CD14-positive monocyte (primary cell): ENCODE measurements around the gene CETN2. TPM values are rescaled to one million over a fixed set of nuclear protein-coding genes. Genes with fewer than 3 reads are reported as not detected.

Source experiments
- DNase-seq, 3 donors: peaks; one replicate each; pipeline ENCODE4 v3.0.0-alpha.2; 2011 to 2022
- H2AFZ ChIP-seq: 2 replicates; pipeline ENCODE4 v1.6.0; 2012; ENCODE audit warnings: mild to moderate bottlenecking, low read depth, low read length, inconsistent platforms; ENCODE audit not compliant: insufficient read depth, poor library complexity, severe bottlenecking
- H3K27ac ChIP-seq, 2 donors: 1 replicate in 1 of 2; 2 replicates in 1 of 2; pipeline ENCODE4 v1.5.1; 2012 to 2013; ENCODE audit warnings: low read length in 2 of 2, control low read depth in 1 of 2, inconsistent platforms in 1 of 2, low read depth in 1 of 2, mild to moderate bottlenecking in 1 of 2
- H3K27me3 ChIP-seq, 2 donors: one replicate each; pipeline versions ENCODE4 v1.6.0 to v1.6.1; 2011 to 2013; ENCODE audit warnings: low read length in 2 of 2; ENCODE audit not compliant: control insufficient read depth in 2 of 2, insufficient read depth in 2 of 2
- H3K36me3 ChIP-seq, 2 donors: replicated peaks in 1 of 2; 1 replicate in 1 of 2; 2 replicates in 1 of 2; pipeline versions ENCODE4 v1.5.1 to v1.6.1; 2012 to 2013; ENCODE audit warnings: low read length in 2 of 2, control low read depth in 1 of 2, inconsistent platforms in 1 of 2, mild to moderate bottlenecking in 1 of 2; ENCODE audit not compliant: insufficient read depth in 2 of 2, control insufficient read depth in 1 of 2
- H3K4me1 ChIP-seq, 2 donors: 1 replicate in 1 of 2; 2 replicates in 1 of 2; pipeline versions ENCODE4 v1.5.1 to v1.6.1; 2012 to 2013; ENCODE audit warnings: low read length in 2 of 2, control low read depth in 1 of 2, inconsistent platforms in 1 of 2, mild to moderate bottlenecking in 1 of 2, moderate library complexity in 1 of 2; ENCODE audit not compliant: insufficient read depth in 2 of 2, control insufficient read depth in 1 of 2
- H3K4me2 ChIP-seq: replicated peaks from 2 replicates; pipeline ENCODE3; 2012; ENCODE audit warnings: low read length, moderate library complexity, mild to moderate bottlenecking; ENCODE audit not compliant: poor library complexity, severe bottlenecking; ENCODE audit errors: extremely low read depth
- H3K4me3 ChIP-seq, 3 experiments: fragments of 200-600 bp in 1 of 3; sonication (generic) in 1 of 3; replicated peaks in 1 of 3; 1 replicate in 2 of 3; 2 replicates in 1 of 3; pipeline ENCODE4 v1.5.1; 2011 to 2013; ENCODE audit warnings: low read length in 3 of 3, mild to moderate bottlenecking in 3 of 3, control low read depth in 2 of 3, low read depth in 2 of 3, inconsistent platforms in 1 of 3, moderate library complexity in 1 of 3
- H3K79me2 ChIP-seq: 2 replicates; pipeline ENCODE4 v1.6.0; 2012; ENCODE audit warnings: mild to moderate bottlenecking, control low read depth, inconsistent platforms, low read length, moderate library complexity; ENCODE audit not compliant: insufficient read depth
- H3K9ac ChIP-seq: 2 replicates; pipeline ENCODE4 v1.6.0; 2017; ENCODE audit warnings: low read length, mild to moderate bottlenecking; ENCODE audit not compliant: insufficient read depth, poor library complexity, severe bottlenecking
- H3K9me3 ChIP-seq, 2 donors: replicated peaks in 1 of 2; 1 replicate in 1 of 2; 2 replicates in 1 of 2; pipeline versions ENCODE4 v1.5.1 to v1.6.1; 2012 to 2013; ENCODE audit warnings: low read length in 2 of 2, control low read depth in 1 of 2; ENCODE audit not compliant: control insufficient read depth in 1 of 2, insufficient read depth in 1 of 2
- H4K20me1 ChIP-seq: 2 replicates; pipeline ENCODE4 v1.6.0; 2012; ENCODE audit warnings: mild to moderate bottlenecking, low read length, control low read depth, moderate library complexity; ENCODE audit not compliant: insufficient read depth
- H3K27ac Mint-ChIP-seq, 7 donors: one replicate each; pipeline ENCODE4 v1.8.0; 2020; ENCODE audit warnings: mild to moderate bottlenecking in 7 of 7, mixed read lengths in 7 of 7, moderate library complexity in 6 of 7, inconsistent platforms in 2 of 7
- H3K27me3 Mint-ChIP-seq, 3 donors: one replicate each; pipeline ENCODE4 v1.8.0; 2021 to 2022; ENCODE audit warnings: low read depth in 3 of 3, mild to moderate bottlenecking in 3 of 3, mixed read lengths in 3 of 3, moderate library complexity in 3 of 3, inconsistent platforms in 1 of 3
- H3K36me3 Mint-ChIP-seq, 2 donors: one replicate each; pipeline ENCODE4 v1.8.0; 2020; ENCODE audit warnings: mixed read lengths in 2 of 2, inconsistent platforms in 1 of 2, mild to moderate bottlenecking in 1 of 2
- H3K4me1 Mint-ChIP-seq: one replicate; pipeline ENCODE4 v1.8.0; 2020; ENCODE audit warnings: mild to moderate bottlenecking, mixed read lengths
- H3K4me3 Mint-ChIP-seq, 2 donors: one replicate each; pipeline ENCODE4 v1.8.0; 2020; ENCODE audit warnings: mild to moderate bottlenecking in 2 of 2, mixed read lengths in 2 of 2, moderate library complexity in 1 of 2
- H3K9me3 Mint-ChIP-seq, 7 donors: one replicate each; pipeline ENCODE4 v1.8.0; 2020 to 2022; ENCODE audit warnings: mixed read lengths in 7 of 7, mild to moderate bottlenecking in 6 of 7, moderate library complexity in 6 of 7, inconsistent platforms in 2 of 7
- WGBS: methylation state at CpG from one replicate; pipeline ENCODE4 v1.1.5; 2013; ENCODE audit warnings: missing lambda C conversion rate; ENCODE audit not compliant: insufficient coverage; 5-methylcytosine and 5-hydroxymethylcytosine counted together
- intact Hi-C, 2 donors: fragments of 100-400 bp; cut with micrococcal nuclease; formaldehyde crosslinking; loops; one replicate each; pipeline versions ENCODE4 v1.15.0 to v1.15.1; 2023
- polyA minus RNA-seq: library from RNA; depleted of rRNA, polyadenylated mRNA; stranded (reverse); fragments of >200 nt; gene quantifications from 2 replicates; pipeline ENCODE4 v1.2.3, GENCODE V29; 2012
- polyA plus RNA-seq, 3 donors: library from polyadenylated mRNA; depleted of rRNA in 1 of 3; unstranded in 2 of 3; stranded (reverse) in 1 of 3; fragments of 300-500 nt in 2 of 3; fragments of >200 nt in 1 of 3; fragmentation: Illumina TruSeq in 2 of 3; gene quantifications; 1 replicate in 2 of 3; 2 replicates in 1 of 3; pipeline ENCODE4 v1.2.3, GENCODE V29; 2012 to 2021
- total RNA-seq, 12 experiments: library from RNA in 1 of 12; stranded (reverse) in 1 of 12; fragments of 120-200 nt in 1 of 12; gene quantifications; one replicate each; pipeline ENCODE4 v1.2.4 and lab custom pipeline; 2013 to 2026; ENCODE audit warnings: mixed read lengths in 6 of 12, inconsistent platforms in 1 of 12
- TF ChIP-seq, protein P1 (sequence below): fragments of 200-600 bp; IDR thresholded peaks from one replicate; pipeline ENCODE4 v1.8.0; 2022; ENCODE audit warnings: antibody characterized with exemption, mild to moderate bottlenecking

CETN2 gene
- total RNA-seq (2013): 19.0 TPM
- polyA plus RNA-seq: 10 to 100 TPM in 2 of 3 donors, 1 to 10 TPM in 1; 5.4 to 26.7 (median 19.9) TPM
- polyA minus RNA-seq: 1.9 and 3.2 TPM in 2 replicates
- total RNA-seq (lab: John Stamatoyannopoulos, UW): 1.2 to 8.9 (median 7.4) reads per million in 11 experiments

DNA sequence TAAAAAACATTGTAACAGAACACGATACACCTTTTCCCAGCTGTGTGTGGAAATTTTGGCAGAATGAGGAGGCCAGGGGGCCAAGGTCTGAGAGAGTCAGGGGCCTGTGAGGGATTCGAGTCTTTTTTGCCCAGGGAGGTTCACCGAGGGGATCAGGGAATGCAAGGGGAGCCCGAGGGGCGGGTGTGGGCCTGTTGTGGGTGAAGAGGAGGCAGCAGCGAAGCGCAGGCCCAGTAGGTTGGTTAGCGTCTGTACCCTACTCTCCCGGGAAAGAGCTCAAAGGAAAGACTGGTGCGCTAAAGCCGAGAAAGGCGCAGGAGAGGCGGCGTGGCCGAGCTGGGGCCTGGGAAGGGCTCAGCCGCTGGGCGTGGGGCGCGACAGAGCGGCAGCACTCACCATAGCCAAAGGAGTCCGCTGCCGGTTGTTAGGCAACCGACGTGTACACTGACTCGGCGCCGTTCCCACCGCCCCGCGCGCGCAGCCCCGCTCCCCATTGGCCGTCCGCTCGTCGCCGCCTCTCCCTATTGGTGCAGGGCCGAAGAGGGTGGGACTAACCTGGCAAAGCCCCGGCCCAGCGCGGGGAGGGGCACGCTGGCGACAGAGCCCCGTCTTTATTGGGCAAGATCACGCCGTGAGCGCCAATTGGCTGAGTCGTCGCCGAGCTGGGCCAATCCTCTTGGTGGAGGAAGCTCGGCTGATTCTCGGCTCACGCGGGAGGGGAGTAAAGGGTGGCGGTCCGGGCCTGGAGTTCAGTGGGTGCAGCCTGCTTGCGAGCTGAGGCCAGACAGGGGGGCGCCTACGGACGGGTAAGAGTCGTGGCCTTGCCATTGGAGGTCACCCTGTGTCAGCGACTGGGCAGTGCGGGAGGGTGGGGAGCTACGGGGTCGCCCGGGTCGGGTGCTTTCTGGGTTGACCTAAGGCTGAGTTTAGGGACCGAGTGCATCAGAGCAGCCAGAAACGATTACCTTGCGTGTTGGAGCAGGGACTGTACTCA is at the start of gene CETN2, which contains the start of gene NSDHL:
Gene CETN2 (minus strand): TSS at position 446 of the 994 bp plus-strand sequence. CDS start 47 bp downstream, at position 399.
Gene NSDHL (plus strand): TSS at position 752 of the 994 bp plus-strand sequence. CDS start 15,262 bp downstream, outside the sequence.
- Mint-ChIP-seq H3K36me3 (peaks cover 4 to 12% of the 10 kb centered on the region in 2 donors), H3K27ac (peak within 1 kb of the TSS; percentile 85 to 96 (median 89)), H3K4me3 (peak within 1 kb of the TSS; percentile 85 to 92), H3K27me3 (peaks cover 0 to 13% (median 2%) of the 10 kb centered on the region in 3 donors), H3K9me3 (peaks cover 0 to 4% (median 0%) of the 10 kb centered on the region in 7 donors), H3K4me1 (peaks cover 20% of the 10 kb centered on the region)
- peak within 1 kb of the TSS; percentile 87 for H2AFZ ChIP-seq
- H3K79me2 ChIP-seq: peaks cover 21% of the 10 kb centered on the region
- H3K9ac ChIP-seq: peak within 1 kb of the TSS; percentile 70
- H4K20me1 ChIP-seq: no peaks in the 10 kb centered on the region
- no peaks in the 10 kb centered on the region for H3K9me3 ChIP-seq
- intact Hi-C loops: loop anchor here in 1 of 2 donors (2.0 kb wide), 1 partner anchor 640 kb away; the partner anchor contains the start of gene HAUS7
- peak within 1 kb of the TSS; percentile 76 for H3K4me2 ChIP-seq
- 0% methylated on average over 51 of the region's 71 CpGs for WGBS
- H3K36me3 ChIP-seq: peaks cover 2 to 13% of the 10 kb centered on the region in 2 donors
- DNase-seq: peak; percentile 89 to 94 (median 93)
- TF ChIP-seq, protein P1, sequence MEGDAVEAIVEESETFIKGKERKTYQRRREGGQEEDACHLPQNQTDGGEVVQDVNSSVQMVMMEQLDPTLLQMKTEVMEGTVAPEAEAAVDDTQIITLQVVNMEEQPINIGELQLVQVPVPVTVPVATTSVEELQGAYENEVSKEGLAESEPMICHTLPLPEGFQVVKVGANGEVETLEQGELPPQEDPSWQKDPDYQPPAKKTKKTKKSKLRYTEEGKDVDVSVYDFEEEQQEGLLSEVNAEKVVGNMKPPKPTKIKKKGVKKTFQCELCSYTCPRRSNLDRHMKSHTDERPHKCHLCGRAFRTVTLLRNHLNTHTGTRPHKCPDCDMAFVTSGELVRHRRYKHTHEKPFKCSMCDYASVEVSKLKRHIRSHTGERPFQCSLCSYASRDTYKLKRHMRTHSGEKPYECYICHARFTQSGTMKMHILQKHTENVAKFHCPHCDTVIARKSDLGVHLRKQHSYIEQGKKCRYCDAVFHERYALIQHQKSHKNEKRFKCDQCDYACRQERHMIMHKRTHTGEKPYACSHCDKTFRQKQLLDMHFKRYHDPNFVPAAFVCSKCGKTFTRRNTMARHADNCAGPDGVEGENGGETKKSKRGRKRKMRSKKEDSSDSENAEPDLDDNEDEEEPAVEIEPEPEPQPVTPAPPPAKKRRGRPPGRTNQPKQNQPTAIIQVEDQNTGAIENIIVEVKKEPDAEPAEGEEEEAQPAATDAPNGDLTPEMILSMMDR: no peak
- peak within 1 kb of the TSS; percentile 44 to 78 (median 66) for H3K4me3 ChIP-seq
- H3K27ac ChIP-seq: peak within 1 kb of the TSS; percentile 40 to 83
- peaks cover 12 to 17% of the 10 kb centered on the region in 2 donors for H3K4me1 ChIP-seq
- H3K27me3 ChIP-seq: no peaks in the 10 kb centered on the region
